CD4-positive, alpha-beta T cell treated with Interleukin-10 for 1 hour (primary cell): ENCODE measurements around the gene GSAP.

Experiments
- DNase-seq: peaks from one replicate; pipeline ENCODE4 v3.0.0-alpha.2; 2020

GSAP gene

GRCh38 chr7:77434570-77435275 is 18.6 kb upstream of the GSAP start:
- no peak for DNase-seq

GRCh38 chr7:77433901-77434300 is 17.8 kb upstream of the GSAP start:
- DNase-seq = no peak

- no peak for DNase-seq
These were observed 14.8 kb upstream of the GSAP start for GRCh38 chr7:77430927-77431326.

GRCh38 chr7:77428777-77429231 is 12.7 kb upstream of the GSAP start:
- DNase-seq = peak; percentile 31

- peak; percentile 12 for DNase-seq
These were observed 12.0 kb upstream of the GSAP start for GRCh38 chr7:77427996-77428603.

- DNase-seq = no peak
These were observed 10.4 kb upstream of the GSAP start for GRCh38 chr7:77426521-77427051.

- DNase-seq = no peak
These were observed 9.9 kb upstream of the GSAP start for GRCh38 chr7:77426052-77426404.

GRCh38 chr7:77425101-77426051 is 9.2 kb upstream of the GSAP start:
- DNase-seq = no peak

- DNase-seq = no peak
These were observed 6.4 kb upstream of the GSAP start for GRCh38 chr7:77422500-77422899.

- DNase-seq = no peak
These were observed 5.0 kb upstream of the GSAP start for GRCh38 chr7:77420986-77421672.

GRCh38 chr7:77420438-77420837 is 4.3 kb upstream of the GSAP start:
- no peak for DNase-seq

- DNase-seq = no peak
These were observed 3.0 kb upstream of the GSAP start for GRCh38 chr7:77419102-77419501.

- DNase-seq = no peak
These were observed 1.7 kb upstream of the GSAP start for GRCh38 chr7:77417801-77418200.

- DNase-seq = no peak
These were observed 647 bp upstream of the GSAP start for GRCh38 chr7:77416621-77417371.

- DNase-seq = peak; percentile 10
These were observed 700 bp downstream of the GSAP start for GRCh38 chr7:77415476-77415822.

- DNase-seq = no peak
These were observed 2.2 kb downstream of the GSAP start for GRCh38 chr7:77413861-77414424.

- DNase-seq = no peak
These were observed 3.0 kb downstream of the GSAP start for GRCh38 chr7:77413128-77413527.

- DNase-seq = peak; percentile 6
These were observed 6.2 kb downstream of the GSAP start for GRCh38 chr7:77409739-77410547.

- DNase-seq = no peak
These were observed 7.0 kb downstream of the GSAP start for GRCh38 chr7:77409005-77409738.

- no peak for DNase-seq
These were observed 8.2 kb downstream of the GSAP start for GRCh38 chr7:77407906-77408305.
